Esophagus squamous epithelium (tissue), 5 donors: ENCODE measurements around the gene SBSN. TPM values are rescaled to one million over a fixed set of nuclear protein-coding genes. Genes with fewer than 3 reads are reported as not detected.

Experiments used
- DNase-seq: peaks from one replicate; lab custom pipeline; 2025; lab: John Stamatoyannopoulos, UW
- H3K27ac ChIP-seq, 4 donors: fragments of 200-600 bp; sonication (generic); one replicate each; pipeline ENCODE4 v1.5.1; 2016 to 2019; ENCODE audit warnings: mild to moderate bottlenecking in 1 of 4
- H3K27me3 ChIP-seq, 4 donors: fragments of 200-600 bp; sonication (generic); 1 replicate in 3 of 4; 2 replicates in 1 of 4; pipeline versions ENCODE4 v1.5.1 to v1.6.0; 2017 to 2021; ENCODE audit warnings: antibody characterized with exemption in 1 of 4
- H3K36me3 ChIP-seq, 3 donors: fragments of 200-600 bp; sonication (generic); one replicate each; pipeline ENCODE4 v1.5.1; 2016 to 2019
- H3K4me1 ChIP-seq, 3 donors: fragments of 200-600 bp; sonication (generic); one replicate each; pipeline ENCODE4 v1.5.1; 2017 to 2019
- H3K4me3 ChIP-seq, 4 donors: fragments of 200-600 bp; sonication (generic); 1 replicate in 3 of 4; 2 replicates in 1 of 4; pipeline ENCODE4 v1.5.1; 2016 to 2019; ENCODE audit warnings: mild to moderate bottlenecking in 2 of 4, moderate library complexity in 1 of 4
- H3K9me3 ChIP-seq, 3 donors: fragments of 200-600 bp; sonication (generic); one replicate each; pipeline ENCODE4 v1.5.1; 2016 to 2019
- POLR2A ChIP-seq, 4 donors: fragments of 450-650 bp; IDR thresholded peaks; one replicate each; pipeline ENCODE4 v1.6.1; 2017; ENCODE audit warnings: antibody characterized with exemption in 4 of 4, mild to moderate bottlenecking in 4 of 4, moderate library complexity in 3 of 4
- WGBS, 2 donors: methylation state at CpG; one replicate each; pipeline ENCODE4 v1.1.5; 2018; 5-methylcytosine and 5-hydroxymethylcytosine counted together
- intact Hi-C: fragments of 100-400 bp; cut with DNase I; formaldehyde crosslinking; loops from one replicate; pipeline ENCODE4 v1.15.0; 2022
- total RNA-seq, 4 donors: library from RNA; depleted of rRNA; stranded (reverse); fragments of >200 nt; gene quantifications; one replicate each; pipeline ENCODE4 v1.1.0, GENCODE V29; 2016
- TF ChIP-seq, protein P1 (sequence below), 6 experiments: fragments of 450-650 bp in 4 of 6; fragments of 200-600 bp in 2 of 6; sonication (generic) in 2 of 6; IDR thresholded peaks; one replicate each; pipeline ENCODE4 v1.5.1; 2016 to 2019; ENCODE audit warnings: antibody characterized with exemption in 6 of 6, mild to moderate bottlenecking in 4 of 6, moderate library complexity in 4 of 6
- donor health status: DM: yes; HTN: yes; CAD: no.

SBSN gene
- total RNA-seq, 4 donors from 2014 or later, result 58.2 to 1,096 (median 541) TPM

DNA sequence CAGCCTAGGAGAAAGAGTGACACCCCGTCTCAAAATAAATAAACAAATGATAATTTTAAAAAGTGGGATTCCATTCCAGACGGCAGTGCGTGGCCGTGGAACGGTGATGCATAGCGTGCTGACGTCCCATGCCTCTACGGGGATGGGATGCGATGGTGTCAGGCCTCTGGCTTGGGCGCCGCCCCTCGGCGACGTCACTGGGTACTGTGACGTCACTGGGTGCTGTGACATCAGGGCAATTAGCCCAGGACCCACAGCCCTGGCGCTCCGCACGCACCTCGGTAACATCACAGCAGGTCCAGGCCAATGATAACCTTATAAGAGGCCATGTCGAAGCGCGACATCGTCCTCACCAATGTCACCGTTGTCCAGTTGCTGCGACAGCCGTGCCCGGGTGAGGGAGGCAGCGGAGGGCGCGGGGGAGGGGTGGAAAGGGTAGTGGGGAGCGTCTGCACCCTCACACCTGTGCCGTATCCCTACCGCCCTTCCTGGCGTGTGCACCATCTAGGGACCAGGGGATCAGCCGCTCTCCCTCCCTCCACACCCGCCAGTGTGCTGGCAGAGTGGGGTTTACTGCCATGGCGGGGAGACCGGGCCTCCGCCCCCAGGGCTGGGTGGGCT, 5.2 kb upstream of the SBSN start, which contains the start of gene GAPDHS:
Gene GAPDHS, plus strand, starts transcription at position 256 of the 621 bp plus-strand sequence. Its CDS starts 72 bp downstream, at position 328.
- intact Hi-C loops, result no loop called here
- WGBS, 2 donors, result 32 to 69% methylated on average over 10 to 20 of the region's 39 CpGs
- Histone ChIP-seq H3K4me3 (no peak within 1 kb of the TSS), H3K9me3 (no peaks in the 10 kb centered on the region), H3K27me3 (peaks cover 0 to 78% (median 0%) of the 10 kb centered on the region in 4 donors), H3K4me1 (peaks cover 6 to 46% (median 10%) of the 10 kb centered on the region in 3 donors), H3K36me3 (no peaks in the 10 kb centered on the region), H3K27ac (no peak within 1 kb of the TSS)
- DNase-seq, result no peak
- no peak for TF ChIP-seq POLR2A (IDR thresholded peaks at IDR 0.05)
- TF ChIP-seq, protein P1, sequence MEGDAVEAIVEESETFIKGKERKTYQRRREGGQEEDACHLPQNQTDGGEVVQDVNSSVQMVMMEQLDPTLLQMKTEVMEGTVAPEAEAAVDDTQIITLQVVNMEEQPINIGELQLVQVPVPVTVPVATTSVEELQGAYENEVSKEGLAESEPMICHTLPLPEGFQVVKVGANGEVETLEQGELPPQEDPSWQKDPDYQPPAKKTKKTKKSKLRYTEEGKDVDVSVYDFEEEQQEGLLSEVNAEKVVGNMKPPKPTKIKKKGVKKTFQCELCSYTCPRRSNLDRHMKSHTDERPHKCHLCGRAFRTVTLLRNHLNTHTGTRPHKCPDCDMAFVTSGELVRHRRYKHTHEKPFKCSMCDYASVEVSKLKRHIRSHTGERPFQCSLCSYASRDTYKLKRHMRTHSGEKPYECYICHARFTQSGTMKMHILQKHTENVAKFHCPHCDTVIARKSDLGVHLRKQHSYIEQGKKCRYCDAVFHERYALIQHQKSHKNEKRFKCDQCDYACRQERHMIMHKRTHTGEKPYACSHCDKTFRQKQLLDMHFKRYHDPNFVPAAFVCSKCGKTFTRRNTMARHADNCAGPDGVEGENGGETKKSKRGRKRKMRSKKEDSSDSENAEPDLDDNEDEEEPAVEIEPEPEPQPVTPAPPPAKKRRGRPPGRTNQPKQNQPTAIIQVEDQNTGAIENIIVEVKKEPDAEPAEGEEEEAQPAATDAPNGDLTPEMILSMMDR (IDR thresholded peaks at IDR 0.05), result no peak

DNA sequence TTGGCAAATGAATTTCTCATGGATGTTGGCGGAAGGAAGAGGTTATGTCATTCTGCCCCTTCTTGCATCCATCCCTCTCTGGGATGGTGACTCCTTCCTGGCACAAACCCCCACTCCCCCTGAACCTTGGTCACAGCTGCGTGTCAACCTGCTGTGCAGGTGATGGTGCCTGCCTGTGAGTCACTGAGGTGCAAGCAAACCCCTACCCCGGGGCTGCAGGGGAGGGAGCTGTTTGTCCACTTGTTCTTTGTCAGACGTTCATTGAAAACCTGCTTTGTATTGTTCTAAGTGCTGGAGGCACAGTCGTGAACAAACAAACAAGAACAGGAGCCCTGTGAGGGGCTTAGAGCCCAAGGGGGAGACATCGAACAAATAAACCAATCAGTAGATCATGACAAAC, 3.2 kb upstream of the SBSN start:
- intact Hi-C loops, result no loop called here
- Histone ChIP-seq H3K36me3 (no peaks in the 10 kb centered on the region), H3K9me3 (no peaks in the 10 kb centered on the region), H3K4me3 (no peak overlapping the region), H3K27me3 (peaks cover 0 to 98% (median 0%) of the 10 kb centered on the region in 4 donors), H3K27ac (peak overlapping the region in 1 of 4 donors; percentile 48), H3K4me1 (peaks cover 6 to 62% (median 10%) of the 10 kb centered on the region in 3 donors)
- no peak for DNase-seq
- WGBS, 2 donors, result 4 to 36% methylated on average over 4 to 5 of the region's 6 CpGs
- TF ChIP-seq, protein P1 (IDR thresholded peaks at IDR 0.05), result no peak
- no peak for TF ChIP-seq POLR2A (IDR thresholded peaks at IDR 0.05)

GRCh38 chr19:35529241-35530218, 1.4 kb upstream of the SBSN start:
- Histone ChIP-seq H3K4me1 (peaks cover 6 to 62% (median 10%) of the 10 kb centered on the region in 3 donors), H3K9me3 (no peaks in the 10 kb centered on the region), H3K36me3 (no peaks in the 10 kb centered on the region), H3K27me3 (peaks cover 0 to 100% (median 0%) of the 10 kb centered on the region in 4 donors), H3K4me3 (no peak overlapping the region), H3K27ac (peak overlapping the region in 3 of 4 donors; percentile 58 to 75 (median 64))
- intact Hi-C loops, result no loop called here
- DNase-seq, result no peak
- WGBS, 2 donors, result 27 to 29% methylated on average over 7 to 9 of the region's 19 CpGs
- TF ChIP-seq, protein P1 (IDR thresholded peaks at IDR 0.05), result no peak
- no peak for TF ChIP-seq POLR2A (IDR thresholded peaks at IDR 0.05)

GRCh38 chr19:35525873-35526272, 2.2 kb downstream of the SBSN start:
- H3K4me1 ChIP-seq, result peaks cover 0 to 42% (median 3%) of the 10 kb centered on the region in 3 donors
- DNase-seq, result no peak
- H3K27me3 ChIP-seq, result peaks cover 0 to 84% (median 0%) of the 10 kb centered on the region in 4 donors
- no peak overlapping the region for H3K27ac ChIP-seq
- H3K4me3 ChIP-seq, result peak overlapping the region in 2 of 4 donors; percentile 26 to 27
- WGBS, 2 donors, result 68 to 71% methylated on average over 3 to 4 of the region's 4 CpGs
- TF ChIP-seq, protein P1 (IDR thresholded peaks at IDR 0.05), result no peak
- TF ChIP-seq POLR2A (IDR thresholded peaks at IDR 0.05), result no peak
- no peaks in the 10 kb centered on the region for H3K36me3 ChIP-seq
- H3K9me3 ChIP-seq, result no peaks in the 10 kb centered on the region
- intact Hi-C loops, result no loop called here
